ENCODE measurements around the gene LMO7. TPM values are rescaled to one million over a fixed set of nuclear protein-coding genes. Genes with fewer than 3 reads are reported as not detected.
"Not testable (repeated sequence)": the region's sequence is repeated elsewhere in the genome, so short reads cannot be mapped to it uniquely, and the experiment has no call there.

Gene LMO7
- total and polyA plus RNA-seq, 4 donors: 10.8 to 32.0 (median 20.3) TPM

DNA sequence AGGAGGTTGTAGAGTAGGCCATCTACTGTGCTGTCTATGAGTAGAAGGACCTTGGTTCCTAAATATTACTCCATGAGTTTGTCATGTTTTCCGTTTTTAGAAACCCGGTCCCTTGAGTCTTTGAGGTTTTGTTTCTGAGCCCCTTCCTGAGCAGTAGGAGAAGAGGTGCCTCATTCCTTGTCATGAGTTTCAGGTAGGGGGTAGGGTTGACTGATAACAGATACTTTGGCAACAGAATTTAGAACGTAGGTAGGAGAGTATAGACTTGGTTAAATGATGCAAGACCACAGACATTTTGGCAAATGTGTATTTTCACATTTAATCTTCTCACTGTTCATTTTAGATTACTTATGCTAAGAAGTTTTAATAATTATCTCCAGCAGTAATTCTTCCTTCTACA is 24.6 kb downstream of the LMO7 start:
- DNase-seq (ENCODE audit: low read depth in 4 of 6, low spot score in 6 of 6): no peak
- no peaks in the 10 kb centered on the region for H3K27me3 ChIP-seq (ENCODE audit: control insufficient read depth, insufficient read depth, low read length)
- 93% methylated on average over 2 of the region's 3 CpGs for WGBS (ENCODE audit: insufficient coverage)

DNA sequence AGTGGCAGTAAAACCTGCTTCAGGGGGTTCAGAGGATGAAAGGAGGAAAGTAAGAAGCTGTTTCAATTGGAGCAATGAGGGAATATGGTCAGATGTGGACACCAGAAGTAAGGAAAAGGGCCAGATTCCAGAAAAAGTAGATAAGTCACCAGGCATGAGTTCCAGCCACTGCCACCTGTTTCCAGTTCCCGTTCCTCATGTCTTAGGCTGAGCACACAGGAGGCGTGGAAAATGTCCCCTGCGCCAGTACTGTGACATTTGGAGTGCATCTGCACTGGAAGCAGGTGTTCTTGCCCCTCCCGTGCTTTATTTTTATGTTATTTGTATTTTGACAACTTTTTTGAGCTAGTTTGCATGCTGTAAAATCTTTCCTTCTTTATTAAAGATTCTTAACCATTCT is 25.3 kb downstream of the LMO7 start:
- Histone ChIP-seq H3K9me3 (ENCODE audit: control insufficient read depth, insufficient read depth, low read length) (no peaks in the 10 kb centered on the region), H3K27ac (ENCODE audit: low read depth, low read length) (no peak overlapping the region), H3K27me3 (ENCODE audit: control insufficient read depth, insufficient read depth, low read length) (no peaks in the 10 kb centered on the region), H3K4me1 (ENCODE audit: control insufficient read depth, insufficient read depth, low read length) (no peaks in the 10 kb centered on the region), H3K36me3 (ENCODE audit: control insufficient read depth, insufficient read depth, low read length) (no peaks in the 10 kb centered on the region), H3K4me3 (ENCODE audit: low read depth, low read length) (no peak overlapping the region)
- no peak for DNase-seq (ENCODE audit: low read depth in 4 of 6, low spot score in 6 of 6)
- WGBS (ENCODE audit: insufficient coverage): 83% methylated on average over 3 of the region's 4 CpGs

More for the DNA sequence above, 24.6 kb downstream of the LMO7 start:
- no peaks in the 10 kb centered on the region for H3K9me3 ChIP-seq (ENCODE audit: control insufficient read depth, insufficient read depth, low read length)
- no peak overlapping the region for H3K4me3 ChIP-seq (ENCODE audit: low read depth, low read length)
- no peak overlapping the region for H3K27ac ChIP-seq (ENCODE audit: low read depth, low read length)
- H3K4me1 ChIP-seq (ENCODE audit: control insufficient read depth, insufficient read depth, low read length): no peaks in the 10 kb centered on the region
- no peaks in the 10 kb centered on the region for H3K36me3 ChIP-seq (ENCODE audit: control insufficient read depth, insufficient read depth, low read length)

DNA sequence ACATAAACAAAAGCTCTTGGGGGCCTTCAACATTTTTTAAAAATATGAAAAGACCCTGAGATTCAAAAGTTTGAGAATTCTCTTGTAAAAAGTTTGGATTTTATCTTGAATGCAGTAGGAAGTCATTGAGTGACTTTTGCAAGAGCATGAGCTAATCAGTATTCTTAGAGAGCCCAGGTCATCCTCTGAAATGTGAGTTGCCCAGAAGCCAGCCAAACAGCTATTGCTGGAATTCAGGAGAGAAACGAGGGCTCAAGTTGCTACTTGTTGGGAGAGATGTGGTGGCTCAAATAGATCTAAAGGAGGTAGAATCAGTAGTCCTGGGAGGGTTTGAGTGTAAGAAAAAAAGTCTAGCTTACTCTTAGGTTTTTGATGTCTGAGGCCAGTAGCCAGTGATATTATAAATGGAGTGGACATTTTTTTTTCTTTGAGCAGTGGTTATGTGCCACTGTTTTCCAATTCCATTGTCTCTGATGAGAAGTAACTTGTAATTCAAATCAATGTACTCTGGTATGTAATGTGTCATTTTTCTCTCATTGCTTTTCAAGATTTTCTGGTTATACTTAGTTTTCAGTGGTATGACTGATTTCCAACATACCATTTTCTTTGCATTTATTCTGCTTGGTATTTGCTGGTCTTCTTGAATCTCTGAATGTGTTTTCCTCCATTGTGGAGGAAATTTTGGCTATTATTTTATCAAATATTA is 30.7 kb downstream of the LMO7 start:
- WGBS (ENCODE audit: insufficient coverage): 47% methylated on average over 1 of the region's 1 CpG

DNA sequence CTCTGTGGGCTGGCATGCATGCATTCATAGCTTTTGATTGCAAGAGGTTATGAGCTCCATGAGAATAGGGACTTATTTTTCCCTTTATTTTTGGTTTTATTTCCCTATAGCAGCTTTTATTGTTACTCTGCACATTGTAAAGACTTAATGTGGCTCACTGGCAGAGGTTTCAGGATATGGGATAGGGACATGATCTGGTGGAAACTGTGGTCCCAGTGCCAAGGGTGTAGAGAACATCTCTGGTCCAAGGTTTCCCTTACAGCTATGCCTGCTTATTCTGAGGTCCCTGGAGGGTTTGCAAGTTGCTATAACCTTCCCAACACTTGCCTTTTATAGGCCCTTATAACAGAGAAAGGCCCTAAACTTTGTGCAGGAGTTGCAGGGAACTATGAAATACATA is 33.6 kb downstream of the LMO7 start:
- no peaks in the 10 kb centered on the region for H3K4me1 ChIP-seq (ENCODE audit: control insufficient read depth, insufficient read depth, low read length)
- H3K4me3 ChIP-seq (ENCODE audit: low read depth, low read length): no peak overlapping the region
- no peaks in the 10 kb centered on the region for H3K27me3 ChIP-seq (ENCODE audit: control insufficient read depth, insufficient read depth, low read length)
- no peaks in the 10 kb centered on the region for H3K36me3 ChIP-seq (ENCODE audit: control insufficient read depth, insufficient read depth, low read length)
- H3K27ac ChIP-seq (ENCODE audit: low read depth, low read length): peak overlapping the region; percentile 64
- H3K9me3 ChIP-seq (ENCODE audit: control insufficient read depth, insufficient read depth, low read length): no peaks in the 10 kb centered on the region
- DNase-seq (ENCODE audit: low read depth in 4 of 6, low spot score in 6 of 6): peak in 1 of 6 donors; percentile 6

More for the DNA sequence above, 30.7 kb downstream of the LMO7 start:
- H3K4me1 ChIP-seq (ENCODE audit: control insufficient read depth, insufficient read depth, low read length): no peaks in the 10 kb centered on the region
- H3K9me3 ChIP-seq (ENCODE audit: control insufficient read depth, insufficient read depth, low read length): no peaks in the 10 kb centered on the region
- H3K27ac ChIP-seq (ENCODE audit: low read depth, low read length): no peak overlapping the region
- DNase-seq (ENCODE audit: low read depth in 4 of 6, low spot score in 6 of 6): no peak
- H3K36me3 ChIP-seq (ENCODE audit: control insufficient read depth, insufficient read depth, low read length): no peaks in the 10 kb centered on the region
- H3K27me3 ChIP-seq (ENCODE audit: control insufficient read depth, insufficient read depth, low read length): no peaks in the 10 kb centered on the region
- H3K4me3 ChIP-seq (ENCODE audit: low read depth, low read length): no peak overlapping the region

DNA sequence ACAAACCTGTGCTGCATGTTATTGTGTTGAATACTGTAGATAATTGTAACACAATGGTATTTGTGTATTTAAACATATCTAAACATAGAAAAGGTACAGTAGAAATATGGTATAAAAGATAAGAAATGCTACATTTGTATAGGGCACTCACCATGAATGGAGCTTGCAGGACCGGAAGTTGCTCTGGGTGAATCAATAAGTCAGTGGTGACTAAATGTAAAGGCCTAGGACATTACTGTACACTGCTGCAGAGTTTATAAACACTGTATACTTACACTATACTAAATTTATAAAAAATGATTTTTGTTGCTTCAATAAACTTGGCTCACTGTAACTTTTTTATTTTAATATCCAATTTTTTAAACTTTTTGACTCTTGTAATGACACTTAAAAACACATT is 34.4 kb downstream of the LMO7 start:
- H3K27me3 ChIP-seq (ENCODE audit: control insufficient read depth, insufficient read depth, low read length): no peaks in the 10 kb centered on the region
- no peak overlapping the region for H3K4me3 ChIP-seq (ENCODE audit: low read depth, low read length)
- H3K36me3 ChIP-seq (ENCODE audit: control insufficient read depth, insufficient read depth, low read length): no peaks in the 10 kb centered on the region
- no peak for DNase-seq (ENCODE audit: low read depth in 4 of 6, low spot score in 6 of 6)
- H3K9me3 ChIP-seq (ENCODE audit: control insufficient read depth, insufficient read depth, low read length): no peaks in the 10 kb centered on the region
- H3K4me1 ChIP-seq (ENCODE audit: control insufficient read depth, insufficient read depth, low read length): no peaks in the 10 kb centered on the region
- 100% methylated on average over 1 of the region's 1 CpG for WGBS (ENCODE audit: insufficient coverage)
- H3K27ac ChIP-seq (ENCODE audit: low read depth, low read length): no peak overlapping the region

DNA sequence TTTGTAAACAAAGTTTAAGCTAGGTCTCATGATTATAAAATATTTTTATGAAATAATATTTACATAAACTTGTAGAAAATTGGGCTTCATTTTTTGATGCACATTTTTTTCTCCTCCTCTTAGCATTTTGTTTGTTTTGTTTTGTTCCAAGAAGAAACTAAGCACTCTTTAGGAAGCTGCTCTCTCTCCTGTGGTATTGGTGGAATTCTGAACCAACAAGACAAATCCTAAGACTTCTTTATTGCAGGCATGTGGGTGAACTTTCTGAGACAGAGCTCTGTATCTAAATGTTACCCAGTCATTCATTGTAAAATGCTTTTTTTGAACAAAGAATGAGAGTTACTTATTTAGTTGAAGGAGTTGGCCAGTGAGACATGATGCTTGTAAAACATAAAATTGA is 39.3 kb downstream of the LMO7 start:
- Histone ChIP-seq H3K4me1 (ENCODE audit: control insufficient read depth, insufficient read depth, low read length) (no peaks in the 10 kb centered on the region), H3K27ac (ENCODE audit: low read depth, low read length) (peak overlapping the region; percentile 22), H3K4me3 (ENCODE audit: low read depth, low read length) (no peak overlapping the region), H3K9me3 (ENCODE audit: control insufficient read depth, insufficient read depth, low read length) (no peaks in the 10 kb centered on the region), H3K36me3 (ENCODE audit: control insufficient read depth, insufficient read depth, low read length) (no peaks in the 10 kb centered on the region), H3K27me3 (ENCODE audit: control insufficient read depth, insufficient read depth, low read length) (no peaks in the 10 kb centered on the region)
- DNase-seq (ENCODE audit: low read depth in 4 of 6, low spot score in 6 of 6): no peak

DNA sequence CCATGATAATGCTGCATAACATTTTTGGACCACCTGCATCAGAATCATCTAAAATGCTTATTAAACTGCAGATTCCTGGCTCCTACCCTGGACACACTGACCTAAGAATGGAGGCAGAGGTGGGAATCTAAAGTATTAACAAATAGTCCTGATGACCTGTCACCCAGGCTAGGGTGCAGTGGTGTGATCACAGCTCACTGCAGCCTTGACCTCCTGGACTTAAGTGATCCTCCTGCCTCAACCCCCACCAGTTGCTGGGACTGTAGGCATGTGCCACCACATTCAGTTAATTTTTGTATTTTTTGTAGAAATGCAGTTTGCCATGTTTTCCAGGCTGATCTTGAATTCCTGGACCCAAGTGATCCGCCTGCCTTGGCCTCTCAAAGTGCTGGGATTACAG is 43.3 kb downstream of the LMO7 start:
- Histone ChIP-seq H3K36me3 (ENCODE audit: control insufficient read depth, insufficient read depth, low read length) (no peaks in the 10 kb centered on the region), H3K27ac (ENCODE audit: low read depth, low read length) (no peak overlapping the region), H3K4me1 (ENCODE audit: control insufficient read depth, insufficient read depth, low read length) (no peaks in the 10 kb centered on the region), H3K9me3 (ENCODE audit: control insufficient read depth, insufficient read depth, low read length) (peaks cover 2% of the 10 kb centered on the region), H3K27me3 (ENCODE audit: control insufficient read depth, insufficient read depth, low read length) (no peaks in the 10 kb centered on the region), H3K4me3 (ENCODE audit: low read depth, low read length) (no peak overlapping the region)
- DNase-seq (ENCODE audit: low read depth in 4 of 6, low spot score in 6 of 6): no peak
- WGBS (ENCODE audit: insufficient coverage): 100% methylated on average over 1 of the region's 1 CpG

DNA sequence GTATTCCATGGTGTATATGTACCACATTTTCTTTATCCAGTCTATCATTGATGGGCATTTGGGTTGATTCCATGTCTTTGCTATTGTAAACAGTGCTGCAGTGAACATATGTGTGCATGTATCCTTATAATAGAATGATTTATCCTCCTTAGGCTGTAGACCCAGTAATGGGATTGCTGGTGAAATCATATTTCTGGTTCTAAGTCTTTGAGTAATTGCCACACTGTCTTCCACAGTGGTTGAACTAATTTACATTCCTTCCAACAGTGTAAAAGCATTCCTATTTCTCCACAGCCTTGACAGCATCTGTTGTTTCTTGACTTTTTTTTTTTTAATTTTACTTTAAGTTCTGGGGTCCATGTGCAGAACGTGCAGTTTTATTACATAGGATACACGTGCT is 44.1 kb downstream of the LMO7 start:
- H3K36me3 ChIP-seq (ENCODE audit: control insufficient read depth, insufficient read depth, low read length); DNase-seq (ENCODE audit: low read depth in 4 of 6, low spot score in 6 of 6); H3K27ac ChIP-seq (ENCODE audit: low read depth, low read length); H3K9me3 ChIP-seq (ENCODE audit: control insufficient read depth, insufficient read depth, low read length); H3K27me3 ChIP-seq (ENCODE audit: control insufficient read depth, insufficient read depth, low read length); H3K4me1 ChIP-seq (ENCODE audit: control insufficient read depth, insufficient read depth, low read length); H3K4me3 ChIP-seq (ENCODE audit: low read depth, low read length): not testable (repeated sequence)
- WGBS (ENCODE audit: insufficient coverage): no CpG with 5 or more reads among the region's 2 CpGs

DNA sequence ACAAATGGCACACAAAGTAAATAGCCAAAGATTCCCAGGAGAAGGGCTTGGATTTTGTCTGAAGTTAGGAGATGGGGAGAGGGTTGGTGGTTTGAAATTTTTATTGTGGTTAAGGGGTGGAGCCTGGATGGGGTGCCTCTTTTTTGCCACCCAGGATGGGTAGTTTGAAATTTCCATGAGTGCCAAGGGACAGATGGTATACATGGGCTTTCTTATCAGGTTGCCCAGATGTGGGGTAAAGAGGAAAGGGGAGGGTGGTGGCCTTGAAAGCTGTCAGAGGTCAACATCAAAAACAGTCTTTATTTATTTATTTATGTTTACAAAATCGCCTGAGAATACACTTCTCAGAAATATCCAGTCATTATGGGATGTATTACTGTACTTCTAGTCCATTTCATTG is 46.2 kb downstream of the LMO7 start:
- H3K36me3 ChIP-seq (ENCODE audit: control insufficient read depth, insufficient read depth, low read length): no peaks in the 10 kb centered on the region
- no peaks in the 10 kb centered on the region for H3K4me1 ChIP-seq (ENCODE audit: control insufficient read depth, insufficient read depth, low read length)
- no peak for DNase-seq (ENCODE audit: low read depth in 4 of 6, low spot score in 6 of 6)
- no peaks in the 10 kb centered on the region for H3K27me3 ChIP-seq (ENCODE audit: control insufficient read depth, insufficient read depth, low read length)
- H3K4me3 ChIP-seq (ENCODE audit: low read depth, low read length): no peak overlapping the region
- no peak overlapping the region for H3K27ac ChIP-seq (ENCODE audit: low read depth, low read length)
- peaks cover 2% of the 10 kb centered on the region for H3K9me3 ChIP-seq (ENCODE audit: control insufficient read depth, insufficient read depth, low read length)
- no CpG with 5 or more reads among the region's 1 CpG for WGBS (ENCODE audit: insufficient coverage)

DNA sequence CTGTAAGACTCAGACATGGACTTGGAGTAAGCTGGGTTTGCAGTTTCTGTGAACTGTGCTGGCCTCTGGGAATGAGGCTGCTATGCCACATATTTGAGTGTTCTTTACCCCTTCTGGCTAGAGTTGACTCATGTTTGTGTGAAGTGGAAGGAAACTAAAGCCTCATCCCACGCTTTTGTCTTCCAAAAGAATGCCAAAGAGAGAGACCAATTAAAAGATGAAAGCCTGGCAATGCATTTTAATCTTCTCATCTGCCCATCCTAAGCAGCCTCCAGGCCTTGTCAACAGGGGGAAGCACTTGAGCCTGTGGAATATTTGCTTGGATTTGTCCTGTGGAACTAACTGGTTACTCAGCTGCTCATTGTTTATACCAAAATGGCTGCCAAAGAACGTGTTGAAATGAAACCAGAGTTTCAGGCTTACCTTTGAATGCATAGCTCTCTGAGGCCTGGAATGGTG is 49.1 kb downstream of the LMO7 start:
- no peaks in the 10 kb centered on the region for H3K4me1 ChIP-seq (ENCODE audit: control insufficient read depth, insufficient read depth, low read length)
- no peak overlapping the region for H3K27ac ChIP-seq (ENCODE audit: low read depth, low read length)
- H3K9me3 ChIP-seq (ENCODE audit: control insufficient read depth, insufficient read depth, low read length): peaks cover 2% of the 10 kb centered on the region
- H3K36me3 ChIP-seq (ENCODE audit: control insufficient read depth, insufficient read depth, low read length): no peaks in the 10 kb centered on the region
- DNase-seq (ENCODE audit: low read depth in 4 of 6, low spot score in 6 of 6): no peak
- no peaks in the 10 kb centered on the region for H3K27me3 ChIP-seq (ENCODE audit: control insufficient read depth, insufficient read depth, low read length)
- no peak overlapping the region for H3K4me3 ChIP-seq (ENCODE audit: low read depth, low read length)
- 50% methylated on average over 1 of the region's 2 CpGs for WGBS (ENCODE audit: insufficient coverage)
